Stimulated activated CD8-positive, alpha-beta memory T cell treated with anti-CD3 and anti-CD28 coated beads, Interleukin-15, amount 100 ng/mL, for 48 hours (primary cell): ENCODE measurements around the gene TNFRSF8.
A peak's percentile ranks its signal among the peaks of the same experiment; 100 is the strongest.
"Not testable (repeated sequence)": the region's sequence is repeated elsewhere in the genome, so short reads cannot be mapped to it uniquely, and the experiment has no call there.

ENCODE experiments used
- DNase-seq, 2 donors: peaks; one replicate each; pipeline ENCODE4 v3.0.0-alpha.2; 2020; ENCODE audit warnings: low read depth in 2 of 2

TNFRSF8 gene

GRCh38 chr1:12038356-12039163, 24.5 kb upstream of the TNFRSF8 start:
- no peak for DNase-seq

- no peak for DNase-seq
Observed at GRCh38 chr1:12039164-12039525, 24.0 kb upstream of the TNFRSF8 start.

- DNase-seq = not testable (repeated sequence)
Observed at GRCh38 chr1:12039824-12040456, 23.2 kb upstream of the TNFRSF8 start.

GRCh38 chr1:12040457-12041051, 22.5 kb upstream of the TNFRSF8 start:
- DNase-seq = peak in 1 of 2 donors; percentile 39

GRCh38 chr1:12044187-12044877, 18.8 kb upstream of the TNFRSF8 start:
- not testable (repeated sequence) for DNase-seq

GRCh38 chr1:12046749-12047119, 16.4 kb upstream of the TNFRSF8 start:
- DNase-seq = no peak

GRCh38 chr1:12047120-12047876, 15.8 kb upstream of the TNFRSF8 start:
- peak; percentile 60 to 65 for DNase-seq

GRCh38 chr1:12048372-12048771, 14.7 kb upstream of the TNFRSF8 start:
- no peak for DNase-seq

- no peak for DNase-seq
Observed at GRCh38 chr1:12049616-12050015, 13.5 kb upstream of the TNFRSF8 start.

GRCh38 chr1:12051361-12051760, 11.7 kb upstream of the TNFRSF8 start:
- no peak for DNase-seq

- DNase-seq = peak in 1 of 2 donors; percentile 38
Observed at GRCh38 chr1:12052008-12052573, 11.0 kb upstream of the TNFRSF8 start.

GRCh38 chr1:12052997-12053686, 10.0 kb upstream of the TNFRSF8 start:
- DNase-seq = no peak

GRCh38 chr1:12053752-12054548, 9.2 kb upstream of the TNFRSF8 start:
- DNase-seq = peak in 1 of 2 donors; percentile 32

GRCh38 chr1:12055259-12055658, 7.8 kb upstream of the TNFRSF8 start:
- DNase-seq = no peak

- peak in 1 of 2 donors; percentile 49 for DNase-seq
Observed at GRCh38 chr1:12056331-12056841, 6.7 kb upstream of the TNFRSF8 start.

- DNase-seq = peak in 1 of 2 donors; percentile 69
Observed at GRCh38 chr1:12057382-12057781, 5.7 kb upstream of the TNFRSF8 start.

- no peak for DNase-seq
Observed at GRCh38 chr1:12057940-12058687, 5.0 kb upstream of the TNFRSF8 start.

- no peak for DNase-seq
Observed at GRCh38 chr1:12059226-12059625, 3.9 kb upstream of the TNFRSF8 start.
